Measurements from ENCODE around the gene SPATA13.
"Not testable (repeated sequence)": the region's sequence is repeated elsewhere in the genome, so short reads cannot be mapped to it uniquely, and the experiment has no call there.

SPATA13 gene

GRCh38 chr13:24196593-24197197 is 36.2 kb downstream of the SPATA13 start:
- no peak for DNase-seq (ENCODE audit: low spot score)

GRCh38 chr13:24199016-24199415 is 38.5 kb downstream of the SPATA13 start:
- no peak for DNase-seq (ENCODE audit: low spot score)

- DNase-seq (ENCODE audit: low spot score) = no peak
These were observed 41.7 kb downstream of the SPATA13 start for GRCh38 chr13:24202215-24202614.

- no peak for DNase-seq (ENCODE audit: low spot score)
These were observed 42.8 kb downstream of the SPATA13 start for GRCh38 chr13:24203273-24203672.

- no peak for DNase-seq (ENCODE audit: low spot score)
These were observed 43.3 kb downstream of the SPATA13 start for GRCh38 chr13:24203811-24204210.

GRCh38 chr13:24205076-24205475 is 44.6 kb downstream of the SPATA13 start:
- DNase-seq (ENCODE audit: low spot score) = not testable (repeated sequence)

- peak; percentile 51 for DNase-seq (ENCODE audit: low spot score)
These were observed 47.5 kb downstream of the SPATA13 start for GRCh38 chr13:24207841-24208667.

- DNase-seq (ENCODE audit: low spot score) = no peak
These were observed 48.6 kb downstream of the SPATA13 start for GRCh38 chr13:24209138-24209537.

- DNase-seq (ENCODE audit: low spot score) = no peak
These were observed 51.7 kb downstream of the SPATA13 start for GRCh38 chr13:24212254-24212653.

GRCh38 chr13:24212674-24213073 is 52.2 kb downstream of the SPATA13 start:
- DNase-seq (ENCODE audit: low spot score) = no peak

- DNase-seq (ENCODE audit: low spot score) = no peak
These were observed 53.4 kb downstream of the SPATA13 start for GRCh38 chr13:24213932-24214331.

GRCh38 chr13:24214528-24214927 is 54.0 kb downstream of the SPATA13 start:
- DNase-seq (ENCODE audit: low spot score) = no peak

GRCh38 chr13:24215126-24215525 is 54.6 kb downstream of the SPATA13 start:
- no peak for DNase-seq (ENCODE audit: low spot score)

- DNase-seq (ENCODE audit: low spot score) = peak; percentile 36
These were observed 55.2 kb downstream of the SPATA13 start for GRCh38 chr13:24215732-24216131.

- DNase-seq (ENCODE audit: low spot score) = no peak
These were observed 55.7 kb downstream of the SPATA13 start for GRCh38 chr13:24216176-24216575.

GRCh38 chr13:24216779-24217178 is 56.3 kb downstream of the SPATA13 start:
- DNase-seq (ENCODE audit: low spot score) = not testable (repeated sequence)

- no peak for DNase-seq (ENCODE audit: low spot score)
These were observed 57.2 kb downstream of the SPATA13 start for GRCh38 chr13:24217601-24218281.

- DNase-seq (ENCODE audit: low spot score) = no peak
These were observed 57.8 kb downstream of the SPATA13 start for GRCh38 chr13:24218338-24218737.

GRCh38 chr13:24218977-24219376 is 58.5 kb downstream of the SPATA13 start:
- DNase-seq (ENCODE audit: low spot score) = no peak

GRCh38 chr13:24220086-24220703 is 59.7 kb downstream of the SPATA13 start:
- peak; percentile 85 for DNase-seq (ENCODE audit: low spot score)

- DNase-seq (ENCODE audit: low spot score) = no peak
These were observed 60.5 kb downstream of the SPATA13 start for GRCh38 chr13:24221007-24221406.

GRCh38 chr13:24222756-24223155 is 62.2 kb downstream of the SPATA13 start:
- DNase-seq (ENCODE audit: low spot score) = no peak
